ENCODE results near the gene SPINK13. TPM values are rescaled to one million over a fixed set of nuclear protein-coding genes. Genes with fewer than 3 reads are reported as not detected.

SPINK13 gene
- polyA plus RNA-seq, 1 donor from 2014 or later = not detected

- H3K27ac ChIP-seq (ENCODE audit: low read length) = no peak overlapping the region
- H3K4me2 ChIP-seq (ENCODE audit: low read length) = no peak overlapping the region
- no peaks in the 10 kb centered on the region for H4K20me1 ChIP-seq (ENCODE audit: insufficient read depth)
- H2AFZ ChIP-seq (ENCODE audit: low read depth, low read length) = no peak overlapping the region
- H3K4me3 ChIP-seq (ENCODE audit: low read length) = no peak overlapping the region
- no peaks in the 10 kb centered on the region for H3F3A ChIP-seq (ENCODE audit: insufficient read depth, low read length, poor library complexity, severe bottlenecking)
- no peaks in the 10 kb centered on the region for H3K36me3 ChIP-seq (ENCODE audit: insufficient read depth, low read length)
- no peaks in the 10 kb centered on the region for H3K79me2 ChIP-seq (replicated peaks; ENCODE audit: insufficient read depth, low read length)
- H3K9ac ChIP-seq (ENCODE audit: low read length) = no peak overlapping the region
- H3K9me3 ChIP-seq (ENCODE audit: low read length) = no peaks in the 10 kb centered on the region
- H3K27me3 ChIP-seq (ENCODE audit: insufficient read depth, low read depth, low read length) = no peaks in the 10 kb centered on the region
- no peaks in the 10 kb centered on the region for H3K9me2 ChIP-seq (ENCODE audit: insufficient read depth, low read length)
- TF ChIP-seq EZH2 (IDR thresholded peaks at IDR 0.05; ENCODE audit: borderline replicate concordance, insufficient read depth, low read length, poor library complexity, severe bottlenecking) (no peak), MXI1 (conservative IDR thresholded peaks at IDR 0.05; ENCODE audit: poor library complexity, severe bottlenecking) (no peak), TAF1 (IDR thresholded peaks at IDR 0.05; ENCODE audit: low read depth) (no peak), RAD21 (conservative IDR thresholded peaks at IDR 0.05) (no peak), SMC3 (conservative IDR thresholded peaks at IDR 0.05; ENCODE audit: poor library complexity) (no peak), POLR2AphosphoS5 (IDR thresholded peaks at IDR 0.05) (no peak), EP300 (conservative IDR thresholded peaks at IDR 0.05; ENCODE audit: poor library complexity, severe bottlenecking) (no peak)
- TF ChIP-seq, protein P1, sequence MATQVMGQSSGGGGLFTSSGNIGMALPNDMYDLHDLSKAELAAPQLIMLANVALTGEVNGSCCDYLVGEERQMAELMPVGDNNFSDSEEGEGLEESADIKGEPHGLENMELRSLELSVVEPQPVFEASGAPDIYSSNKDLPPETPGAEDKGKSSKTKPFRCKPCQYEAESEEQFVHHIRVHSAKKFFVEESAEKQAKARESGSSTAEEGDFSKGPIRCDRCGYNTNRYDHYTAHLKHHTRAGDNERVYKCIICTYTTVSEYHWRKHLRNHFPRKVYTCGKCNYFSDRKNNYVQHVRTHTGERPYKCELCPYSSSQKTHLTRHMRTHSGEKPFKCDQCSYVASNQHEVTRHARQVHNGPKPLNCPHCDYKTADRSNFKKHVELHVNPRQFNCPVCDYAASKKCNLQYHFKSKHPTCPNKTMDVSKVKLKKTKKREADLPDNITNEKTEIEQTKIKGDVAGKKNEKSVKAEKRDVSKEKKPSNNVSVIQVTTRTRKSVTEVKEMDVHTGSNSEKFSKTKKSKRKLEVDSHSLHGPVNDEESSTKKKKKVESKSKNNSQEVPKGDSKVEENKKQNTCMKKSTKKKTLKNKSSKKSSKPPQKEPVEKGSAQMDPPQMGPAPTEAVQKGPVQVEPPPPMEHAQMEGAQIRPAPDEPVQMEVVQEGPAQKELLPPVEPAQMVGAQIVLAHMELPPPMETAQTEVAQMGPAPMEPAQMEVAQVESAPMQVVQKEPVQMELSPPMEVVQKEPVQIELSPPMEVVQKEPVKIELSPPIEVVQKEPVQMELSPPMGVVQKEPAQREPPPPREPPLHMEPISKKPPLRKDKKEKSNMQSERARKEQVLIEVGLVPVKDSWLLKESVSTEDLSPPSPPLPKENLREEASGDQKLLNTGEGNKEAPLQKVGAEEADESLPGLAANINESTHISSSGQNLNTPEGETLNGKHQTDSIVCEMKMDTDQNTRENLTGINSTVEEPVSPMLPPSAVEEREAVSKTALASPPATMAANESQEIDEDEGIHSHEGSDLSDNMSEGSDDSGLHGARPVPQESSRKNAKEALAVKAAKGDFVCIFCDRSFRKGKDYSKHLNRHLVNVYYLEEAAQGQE (IDR thresholded peaks at IDR 0.05; ENCODE audit: borderline replicate concordance) = no peak
- TF ChIP-seq, protein P2, sequence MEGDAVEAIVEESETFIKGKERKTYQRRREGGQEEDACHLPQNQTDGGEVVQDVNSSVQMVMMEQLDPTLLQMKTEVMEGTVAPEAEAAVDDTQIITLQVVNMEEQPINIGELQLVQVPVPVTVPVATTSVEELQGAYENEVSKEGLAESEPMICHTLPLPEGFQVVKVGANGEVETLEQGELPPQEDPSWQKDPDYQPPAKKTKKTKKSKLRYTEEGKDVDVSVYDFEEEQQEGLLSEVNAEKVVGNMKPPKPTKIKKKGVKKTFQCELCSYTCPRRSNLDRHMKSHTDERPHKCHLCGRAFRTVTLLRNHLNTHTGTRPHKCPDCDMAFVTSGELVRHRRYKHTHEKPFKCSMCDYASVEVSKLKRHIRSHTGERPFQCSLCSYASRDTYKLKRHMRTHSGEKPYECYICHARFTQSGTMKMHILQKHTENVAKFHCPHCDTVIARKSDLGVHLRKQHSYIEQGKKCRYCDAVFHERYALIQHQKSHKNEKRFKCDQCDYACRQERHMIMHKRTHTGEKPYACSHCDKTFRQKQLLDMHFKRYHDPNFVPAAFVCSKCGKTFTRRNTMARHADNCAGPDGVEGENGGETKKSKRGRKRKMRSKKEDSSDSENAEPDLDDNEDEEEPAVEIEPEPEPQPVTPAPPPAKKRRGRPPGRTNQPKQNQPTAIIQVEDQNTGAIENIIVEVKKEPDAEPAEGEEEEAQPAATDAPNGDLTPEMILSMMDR (IDR thresholded peaks at IDR 0.05; ENCODE audit: poor library complexity, severe bottlenecking) = no peak
Observed at GRCh38 chr5:148248894-148249293, 19.7 kb upstream of the SPINK13 start.

DNA sequence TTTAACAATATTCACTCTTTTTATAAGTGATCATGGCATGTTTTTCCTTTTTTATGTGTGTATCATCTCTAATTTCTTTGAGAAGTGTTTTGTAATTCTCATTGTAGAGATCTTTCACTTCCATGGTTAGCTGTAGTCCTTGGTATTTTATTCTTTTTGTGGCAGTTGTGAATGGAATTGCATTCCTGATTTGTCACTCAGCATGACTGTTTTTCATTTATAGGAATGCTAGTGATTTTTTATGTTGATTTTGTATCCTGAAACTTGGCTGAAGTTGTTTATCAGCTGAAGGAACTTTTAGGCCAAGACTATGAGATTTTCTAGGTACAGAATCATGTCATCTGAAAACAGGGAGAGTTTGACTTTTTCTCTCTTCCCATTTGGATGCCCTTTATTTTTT is 13.1 kb upstream of the SPINK13 start:
- H3K4me3 ChIP-seq (ENCODE audit: low read length) = no peak overlapping the region
- H3K79me2 ChIP-seq (replicated peaks; ENCODE audit: insufficient read depth, low read length) = no peaks in the 10 kb centered on the region

More for the DNA sequence above, 13.1 kb upstream of the SPINK13 start:
- H3F3A ChIP-seq (ENCODE audit: insufficient read depth, low read length, poor library complexity, severe bottlenecking) = no peaks in the 10 kb centered on the region
- no peak overlapping the region for H3K4me2 ChIP-seq (ENCODE audit: low read length)
- peaks cover 11% of the 10 kb centered on the region for H3K9me3 ChIP-seq (ENCODE audit: low read length)
- TF ChIP-seq TAF1 (IDR thresholded peaks at IDR 0.05; ENCODE audit: low read depth) (no peak), SMC3 (conservative IDR thresholded peaks at IDR 0.05; ENCODE audit: poor library complexity) (no peak), RAD21 (conservative IDR thresholded peaks at IDR 0.05) (no peak), EP300 (conservative IDR thresholded peaks at IDR 0.05; ENCODE audit: poor library complexity, severe bottlenecking) (no peak), MXI1 (conservative IDR thresholded peaks at IDR 0.05; ENCODE audit: poor library complexity, severe bottlenecking) (no peak), EZH2 (IDR thresholded peaks at IDR 0.05; ENCODE audit: borderline replicate concordance, insufficient read depth, low read length, poor library complexity, severe bottlenecking) (no peak)
- TF ChIP-seq, protein P1 (IDR thresholded peaks at IDR 0.05; ENCODE audit: borderline replicate concordance) = no peak
- TF ChIP-seq, protein P2 (IDR thresholded peaks at IDR 0.05; ENCODE audit: poor library complexity, severe bottlenecking) = no peak
- H4K20me1 ChIP-seq (ENCODE audit: insufficient read depth) = no peaks in the 10 kb centered on the region
- no peaks in the 10 kb centered on the region for H3K36me3 ChIP-seq (ENCODE audit: insufficient read depth, low read length)
- no peak overlapping the region for H3K27ac ChIP-seq (ENCODE audit: low read length)
- H3K9ac ChIP-seq (ENCODE audit: low read length) = no peak overlapping the region
- no peaks in the 10 kb centered on the region for H3K9me2 ChIP-seq (ENCODE audit: insufficient read depth, low read length)
- no peak overlapping the region for H2AFZ ChIP-seq (ENCODE audit: low read depth, low read length)
- no peaks in the 10 kb centered on the region for H3K27me3 ChIP-seq (ENCODE audit: insufficient read depth, low read depth, low read length)
